Amniotic stem cell (primary cell): Measurements from ENCODE around the gene HOXA10.

Experiments used
- DNase-seq: peaks from one replicate; lab custom pipeline; 2025; lab: John Stamatoyannopoulos, UW

HOXA10 gene

GRCh38 chr7:27203964-27204594, 30.0 kb upstream of the HOXA10 start:
- DNase-seq = no peak

- no peak for DNase-seq
These were observed 29.3 kb upstream of the HOXA10 start for GRCh38 chr7:27203365-27203953.

GRCh38 chr7:27202862-27203134, 28.7 kb upstream of the HOXA10 start:
- no peak for DNase-seq

GRCh38 chr7:27202018-27202861, 28.1 kb upstream of the HOXA10 start:
- DNase-seq = no peak

GRCh38 chr7:27201580-27202017, 27.5 kb upstream of the HOXA10 start:
- DNase-seq = no peak

GRCh38 chr7:27200761-27201579, 26.9 kb upstream of the HOXA10 start:
- no peak for DNase-seq

GRCh38 chr7:27199849-27200760, 26.0 kb upstream of the HOXA10 start, which contains the start of gene HOXA13:
TSS of gene HOXA13 (minus strand) at chr7:27200091. CDS start at chr7:27200077, 14 bp downstream.
- no peak for DNase-seq

- DNase-seq = no peak
These were observed 25.0 kb upstream of the HOXA10 start for GRCh38 chr7:27198871-27199801.

- DNase-seq = no peak
These were observed 24.2 kb upstream of the HOXA10 start for GRCh38 chr7:27198138-27198841.

- DNase-seq = no peak
These were observed 23.3 kb upstream of the HOXA10 start for GRCh38 chr7:27197137-27198042.

- DNase-seq = peak; percentile 46
These were observed 22.2 kb upstream of the HOXA10 start for GRCh38 chr7:27196287-27196767.

GRCh38 chr7:27194686-27195379, 20.7 kb upstream of the HOXA10 start:
- DNase-seq = no peak

GRCh38 chr7:27194002-27194352, 19.9 kb upstream of the HOXA10 start:
- DNase-seq = no peak

- DNase-seq = no peak
These were observed 19.3 kb upstream of the HOXA10 start for GRCh38 chr7:27193335-27194001.

GRCh38 chr7:27192546-27193334, 18.6 kb upstream of the HOXA10 start:
- DNase-seq = no peak

- DNase-seq = no peak
These were observed 17.9 kb upstream of the HOXA10 start for GRCh38 chr7:27191833-27192545.
